Thymus (tissue), 11 donors: Measurements from ENCODE around the gene MAP4K1. TPM values are rescaled to one million over a fixed set of nuclear protein-coding genes. Genes with fewer than 3 reads are reported as not detected.
"Not testable (repeated sequence)": the region's sequence is repeated elsewhere in the genome, so short reads cannot be mapped to it uniquely, and the experiment has no call there.

Experiments
- DNase-seq, 9 donors: peaks; one replicate each; pipeline ENCODE4 v3.0.0-alpha.2; 2013; ENCODE audit warnings: low spot score in 9 of 9, low read depth in 6 of 9, missing footprints in 1 of 9
- H3K27ac ChIP-seq, 2 donors: one replicate each; pipeline ENCODE4 v1.5.1; 2013; ENCODE audit warnings: control low read depth in 1 of 2, low read depth in 1 of 2, low read length in 1 of 2, mild to moderate bottlenecking in 1 of 2, moderate library complexity in 1 of 2
- H3K27me3 ChIP-seq, 2 donors: one replicate each; pipeline ENCODE4 v1.5.1; 2013; ENCODE audit warnings: low read length in 1 of 2; ENCODE audit not compliant: control insufficient read depth in 2 of 2, insufficient read depth in 1 of 2
- H3K36me3 ChIP-seq, 2 donors: one replicate each; pipeline ENCODE4 v1.5.1; 2013; ENCODE audit warnings: low read length in 1 of 2, mild to moderate bottlenecking in 1 of 2, moderate library complexity in 1 of 2; ENCODE audit not compliant: control insufficient read depth in 2 of 2, insufficient read depth in 2 of 2
- H3K4me1 ChIP-seq, 2 donors: one replicate each; pipeline ENCODE4 v1.5.1; 2013; ENCODE audit warnings: low read length in 2 of 2; ENCODE audit not compliant: control insufficient read depth in 2 of 2, insufficient read depth in 2 of 2
- H3K4me3 ChIP-seq, 2 donors: one replicate each; pipeline ENCODE4 v1.5.1; 2013; ENCODE audit warnings: low read length in 2 of 2, control low read depth in 1 of 2, mild to moderate bottlenecking in 1 of 2
- H3K9me3 ChIP-seq, 2 donors: one replicate each; pipeline ENCODE4 v1.5.1; 2013; ENCODE audit warnings: low read length in 1 of 2, mild to moderate bottlenecking in 1 of 2; ENCODE audit not compliant: control insufficient read depth in 2 of 2, insufficient read depth in 1 of 2
- WGBS: extraction: QIAGEN DNeasy Blood & Tissue Kit; methylation state at CpG from one replicate; pipeline ENCODE4 v1.1.7; 2013; 5-methylcytosine and 5-hydroxymethylcytosine counted together
- polyA plus RNA-seq: library from polyadenylated mRNA; stranded (reverse); fragments of 200-250 nt; gene quantifications from one replicate; pipeline ENCODE4 v1.2.3, GENCODE V29; 2013
- total RNA-seq: library from RNA; stranded (reverse); fragments of 120-200 nt; gene quantifications from one replicate; pipeline ENCODE4 v1.2.4, GENCODE V29; 2013
- donor health status: healthy.

MAP4K1 gene
- total and polyA plus RNA-seq, 2 donors, result 24.6 to 82.9 TPM

- Histone ChIP-seq H3K9me3 (no peaks in the 10 kb centered on the region), H3K4me1 (no peaks in the 10 kb centered on the region), H3K4me3 (no peak overlapping the region), H3K27ac (peak overlapping the region in 1 of 2 donors; percentile 31), H3K36me3 (no peaks in the 10 kb centered on the region), H3K27me3 (peaks cover 6 to 24% of the 10 kb centered on the region in 2 donors)
- WGBS, result 86% methylated on average over 13 of the region's 13 CpGs
- DNase-seq, result peak in 1 of 9 donors; percentile 10
Measured at GRCh38 chr19:38559428-38560401, 58.0 kb downstream of the MAP4K1 start.

- 90% methylated on average over 7 of the region's 7 CpGs for WGBS
- H3K4me1 ChIP-seq, H3K9me3 ChIP-seq, H3K36me3 ChIP-seq, DNase-seq, H3K27ac ChIP-seq, H3K4me3 ChIP-seq: not testable (repeated sequence)
- H3K27me3 ChIP-seq, result peaks cover 2 to 16% of the 10 kb centered on the region in 2 donors
Measured at GRCh38 chr19:38558933-38559332, 58.8 kb downstream of the MAP4K1 start.

GRCh38 chr19:38557205-38557799, 60.5 kb downstream of the MAP4K1 start:
- H3K27me3 ChIP-seq, result peaks cover 0 to under 1% of the 10 kb centered on the region in 2 donors

GRCh38 chr19:38556521-38557174, 61.1 kb downstream of the MAP4K1 start:
- Histone ChIP-seq H3K27me3 (no peaks in the 10 kb centered on the region), H3K27ac (no peak overlapping the region), H3K9me3 (no peaks in the 10 kb centered on the region), H3K4me1 (no peaks in the 10 kb centered on the region), H3K4me3 (no peak overlapping the region), H3K36me3 (no peaks in the 10 kb centered on the region)
- no peak for DNase-seq
- WGBS, result 83% methylated on average over 7 of the region's 7 CpGs

More at GRCh38 chr19:38557205-38557799, 60.5 kb downstream of the MAP4K1 start:
- DNase-seq, result no peak
- no peaks in the 10 kb centered on the region for H3K36me3 ChIP-seq
- H3K4me3 ChIP-seq, result no peak overlapping the region
- H3K4me1 ChIP-seq, result no peaks in the 10 kb centered on the region
- no peaks in the 10 kb centered on the region for H3K9me3 ChIP-seq
- WGBS, result 79% methylated on average over 12 of the region's 12 CpGs
- no peak overlapping the region for H3K27ac ChIP-seq

GRCh38 chr19:38555200-38555599, 62.6 kb downstream of the MAP4K1 start:
- H3K36me3 ChIP-seq, result no peaks in the 10 kb centered on the region
- H3K9me3 ChIP-seq, result no peaks in the 10 kb centered on the region
- no peak for DNase-seq
- WGBS, result 83% methylated on average over 8 of the region's 8 CpGs
- no peaks in the 10 kb centered on the region for H3K4me1 ChIP-seq
- no peak overlapping the region for H3K27ac ChIP-seq
- no peak overlapping the region for H3K4me3 ChIP-seq
- no peaks in the 10 kb centered on the region for H3K27me3 ChIP-seq

- Histone ChIP-seq H3K4me1 (no peaks in the 10 kb centered on the region), H3K4me3 (no peak overlapping the region), H3K36me3 (no peaks in the 10 kb centered on the region), H3K27me3 (no peaks in the 10 kb centered on the region), H3K27ac (no peak overlapping the region), H3K9me3 (no peaks in the 10 kb centered on the region)
- 64% methylated on average over 3 of the region's 3 CpGs for WGBS
- no peak for DNase-seq
Measured at GRCh38 chr19:38554676-38555141, 63.0 kb downstream of the MAP4K1 start.

GRCh38 chr19:38553239-38553638, 64.5 kb downstream of the MAP4K1 start:
- not testable (repeated sequence) for DNase-seq, H3K9me3 ChIP-seq, H3K4me3 ChIP-seq, H3K4me1 ChIP-seq, H3K27ac ChIP-seq, H3K36me3 ChIP-seq, H3K27me3 ChIP-seq
- 100% methylated on average over 1 of the region's 1 CpG for WGBS

GRCh38 chr19:38551450-38551813, 66.3 kb downstream of the MAP4K1 start:
- no peak for DNase-seq
- no peaks in the 10 kb centered on the region for H3K9me3 ChIP-seq
- no peaks in the 10 kb centered on the region for H3K27me3 ChIP-seq
- H3K36me3 ChIP-seq, result no peaks in the 10 kb centered on the region
- H3K4me3 ChIP-seq, result no peak overlapping the region
- no peaks in the 10 kb centered on the region for H3K4me1 ChIP-seq
- 87% methylated on average over 6 of the region's 6 CpGs for WGBS
- no peak overlapping the region for H3K27ac ChIP-seq

GRCh38 chr19:38550376-38550775, 67.4 kb downstream of the MAP4K1 start:
- no peak for DNase-seq
- Histone ChIP-seq H3K27ac (no peak overlapping the region), H3K27me3 (no peaks in the 10 kb centered on the region), H3K9me3 (no peaks in the 10 kb centered on the region), H3K36me3 (no peaks in the 10 kb centered on the region), H3K4me3 (no peak overlapping the region), H3K4me1 (no peaks in the 10 kb centered on the region)
- 92% methylated on average over 3 of the region's 3 CpGs for WGBS
